NCI-H526 (cell line): Measurements from ENCODE around the gene IRF9.

Source experiments
- DNase-seq, 2 experiments: peaks; one replicate each; lab custom pipeline; 2025; lab: John Stamatoyannopoulos, UW

IRF9 gene, protein sequence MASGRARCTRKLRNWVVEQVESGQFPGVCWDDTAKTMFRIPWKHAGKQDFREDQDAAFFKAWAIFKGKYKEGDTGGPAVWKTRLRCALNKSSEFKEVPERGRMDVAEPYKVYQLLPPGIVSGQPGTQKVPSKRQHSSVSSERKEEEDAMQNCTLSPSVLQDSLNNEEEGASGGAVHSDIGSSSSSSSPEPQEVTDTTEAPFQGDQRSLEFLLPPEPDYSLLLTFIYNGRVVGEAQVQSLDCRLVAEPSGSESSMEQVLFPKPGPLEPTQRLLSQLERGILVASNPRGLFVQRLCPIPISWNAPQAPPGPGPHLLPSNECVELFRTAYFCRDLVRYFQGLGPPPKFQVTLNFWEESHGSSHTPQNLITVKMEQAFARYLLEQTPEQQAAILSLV

GRCh38 chr14:24160850-24161804 is at the start of gene IRF9:
IRF9 (plus strand) TSS chr14:24161265; CDS start chr14:24162145, 880 bp downstream.
- DNase-seq: peak; percentile 73 to 93

DNA sequence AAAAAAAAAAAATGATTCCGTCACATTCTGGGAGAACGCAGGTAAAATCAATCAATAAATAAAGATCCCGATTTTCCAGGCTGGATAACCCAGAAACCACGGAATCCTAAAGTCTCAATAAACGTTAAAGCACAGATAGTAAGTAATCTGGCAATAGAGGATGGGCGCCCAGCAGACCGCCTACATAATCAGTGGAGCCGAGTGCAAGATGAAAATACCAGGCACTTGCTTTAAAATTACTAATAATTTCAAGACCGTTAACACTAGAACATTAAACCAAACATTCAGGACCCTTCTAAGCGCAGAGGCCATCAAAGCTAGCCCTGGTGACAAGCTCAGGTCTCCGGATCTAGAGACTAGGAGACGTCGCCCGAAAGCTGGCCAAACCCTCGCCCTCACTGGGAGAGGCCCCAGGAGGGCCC is 47.7 kb upstream of the IRF9 start:
- no peak for DNase-seq

- peak; percentile 90 to 92 for DNase-seq
Measured at GRCh38 chr14:24113801-24114531, 47.1 kb upstream of the IRF9 start.

DNA sequence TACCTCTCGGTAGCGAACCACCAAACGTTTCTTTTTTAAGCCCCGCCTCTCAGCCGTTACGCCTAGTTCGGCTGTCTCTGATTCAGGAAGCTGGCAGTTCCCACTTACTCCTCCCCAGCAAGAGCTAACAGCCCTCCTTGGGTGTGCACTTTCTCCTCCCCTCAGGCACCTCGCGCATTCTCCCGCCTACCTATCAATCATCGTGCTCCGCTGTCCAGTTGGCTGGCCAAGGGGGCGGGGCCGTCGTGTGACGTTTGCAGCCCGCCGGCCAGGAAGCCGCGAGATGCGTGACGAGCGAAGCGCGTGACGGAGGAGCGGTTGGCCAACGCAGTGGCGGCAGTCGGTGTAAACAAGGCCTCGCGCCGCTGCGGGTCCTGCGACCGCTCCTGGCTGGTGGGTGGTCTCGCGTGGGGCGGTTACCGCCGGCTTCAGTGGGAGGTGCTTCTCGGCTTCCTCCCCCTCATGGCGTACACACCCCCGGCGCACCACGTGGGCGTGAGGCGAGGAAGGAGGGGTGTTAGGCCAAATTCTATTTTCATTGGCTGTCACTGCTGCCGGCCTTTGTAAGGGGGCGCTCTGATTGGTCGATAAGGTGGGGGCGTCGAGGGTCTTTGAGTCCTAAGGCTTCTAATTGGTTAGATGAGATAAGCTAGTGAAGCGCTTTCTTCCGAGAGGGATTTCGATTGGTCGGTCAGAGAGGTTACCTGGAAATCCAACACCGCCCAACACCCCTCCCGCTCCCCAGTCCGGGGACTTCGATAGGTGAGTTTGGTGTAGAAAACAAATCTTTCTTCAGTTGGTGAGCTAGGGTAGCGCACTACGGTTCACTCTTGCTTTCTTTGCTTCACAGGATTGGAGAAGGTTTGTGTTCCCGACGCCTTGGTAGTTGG is 46.3 kb upstream of the IRF9 start, which contains the start of the genes DCAF11 and NRL:
DCAF11 (plus strand) TSS at position 246 of the 890 bp plus-strand sequence. CDS start 818 bp downstream, outside the sequence.
NRL (minus strand) TSS at position 418 of the 890 bp plus-strand sequence. CDS start 32,101 bp downstream, outside the sequence.
- peak; percentile 99 for DNase-seq

GRCh38 chr14:24115422-24116127 is 45.5 kb upstream of the IRF9 start:
- DNase-seq: no peak

GRCh38 chr14:24116128-24116814 is 44.8 kb upstream of the IRF9 start:
- no peak for DNase-seq

GRCh38 chr14:24117179-24117578 is 43.9 kb upstream of the IRF9 start:
- DNase-seq: no peak

DNA sequence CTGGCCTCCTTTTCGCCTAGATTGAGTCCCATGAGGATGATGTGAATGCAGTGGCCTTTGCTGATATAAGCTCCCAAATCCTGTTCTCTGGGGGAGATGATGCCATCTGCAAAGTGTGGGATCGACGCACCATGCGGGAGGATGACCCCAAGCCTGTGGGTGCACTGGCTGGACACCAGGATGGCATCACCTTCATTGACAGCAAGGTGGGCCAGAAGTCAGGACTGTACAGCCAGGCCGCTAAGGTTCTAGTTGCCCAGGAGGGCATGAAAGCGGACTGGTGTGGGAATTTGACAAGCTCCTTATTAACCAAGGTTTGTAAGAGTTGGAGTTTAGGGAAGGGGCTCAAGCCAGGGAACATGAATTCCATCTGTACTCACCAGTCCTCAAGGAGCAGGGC is 41.4 kb upstream of the IRF9 start:
- no peak for DNase-seq

DNA sequence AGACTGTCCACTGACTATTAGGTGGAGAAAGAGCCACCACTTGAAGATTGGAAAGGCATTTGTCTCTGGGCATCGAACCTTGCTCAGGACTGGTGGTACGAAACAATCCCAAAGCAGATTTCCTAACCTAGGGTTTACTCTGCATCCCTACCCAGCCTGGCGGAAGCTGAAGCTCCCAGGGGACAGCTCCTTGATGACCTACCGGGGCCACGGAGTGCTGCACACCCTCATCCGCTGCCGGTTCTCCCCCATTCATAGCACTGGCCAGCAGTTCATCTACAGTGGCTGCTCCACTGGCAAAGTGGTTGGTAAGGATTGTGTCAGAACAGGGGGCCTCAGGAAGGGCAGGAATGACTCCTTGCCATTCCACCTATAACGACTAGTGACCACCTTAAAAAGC is 39.9 kb upstream of the IRF9 start:
- DNase-seq: no peak

DNA sequence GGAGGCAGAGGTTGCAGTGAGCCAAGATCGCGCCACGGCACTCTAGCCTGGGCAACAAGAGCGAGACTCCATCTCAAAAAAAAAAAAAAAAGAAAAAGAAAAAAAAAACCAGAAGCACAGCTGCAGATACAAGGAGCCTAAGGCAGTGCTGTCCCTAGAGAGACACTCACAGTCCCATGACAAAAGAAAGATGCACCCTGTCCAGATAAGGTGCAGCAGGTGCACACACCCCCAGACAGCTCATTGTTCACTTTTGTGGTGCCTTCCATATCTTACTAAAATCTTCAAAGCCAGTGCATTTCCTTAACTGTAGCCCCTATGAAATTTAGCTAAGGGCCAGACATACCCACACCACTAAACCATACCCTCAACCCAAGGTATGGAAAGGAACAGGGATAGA is 38.6 kb upstream of the IRF9 start:
- DNase-seq: no peak

DNA sequence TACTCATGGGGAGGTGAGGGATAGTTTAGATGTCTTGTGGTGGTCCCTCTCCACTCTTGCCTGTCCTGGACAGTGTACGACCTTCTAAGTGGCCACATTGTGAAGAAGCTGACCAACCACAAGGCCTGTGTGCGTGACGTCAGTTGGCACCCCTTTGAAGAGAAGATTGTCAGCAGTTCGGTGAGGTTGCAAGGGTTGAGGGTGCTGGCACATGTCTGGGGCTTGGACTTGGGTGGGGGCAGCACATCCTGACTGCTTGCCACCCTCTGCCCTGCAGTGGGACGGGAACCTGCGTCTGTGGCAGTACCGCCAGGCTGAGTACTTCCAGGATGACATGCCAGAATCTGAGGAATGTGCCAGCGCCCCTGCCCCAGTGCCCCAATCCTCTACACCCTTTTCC is 38.2 kb upstream of the IRF9 start:
- no peak for DNase-seq

DNA sequence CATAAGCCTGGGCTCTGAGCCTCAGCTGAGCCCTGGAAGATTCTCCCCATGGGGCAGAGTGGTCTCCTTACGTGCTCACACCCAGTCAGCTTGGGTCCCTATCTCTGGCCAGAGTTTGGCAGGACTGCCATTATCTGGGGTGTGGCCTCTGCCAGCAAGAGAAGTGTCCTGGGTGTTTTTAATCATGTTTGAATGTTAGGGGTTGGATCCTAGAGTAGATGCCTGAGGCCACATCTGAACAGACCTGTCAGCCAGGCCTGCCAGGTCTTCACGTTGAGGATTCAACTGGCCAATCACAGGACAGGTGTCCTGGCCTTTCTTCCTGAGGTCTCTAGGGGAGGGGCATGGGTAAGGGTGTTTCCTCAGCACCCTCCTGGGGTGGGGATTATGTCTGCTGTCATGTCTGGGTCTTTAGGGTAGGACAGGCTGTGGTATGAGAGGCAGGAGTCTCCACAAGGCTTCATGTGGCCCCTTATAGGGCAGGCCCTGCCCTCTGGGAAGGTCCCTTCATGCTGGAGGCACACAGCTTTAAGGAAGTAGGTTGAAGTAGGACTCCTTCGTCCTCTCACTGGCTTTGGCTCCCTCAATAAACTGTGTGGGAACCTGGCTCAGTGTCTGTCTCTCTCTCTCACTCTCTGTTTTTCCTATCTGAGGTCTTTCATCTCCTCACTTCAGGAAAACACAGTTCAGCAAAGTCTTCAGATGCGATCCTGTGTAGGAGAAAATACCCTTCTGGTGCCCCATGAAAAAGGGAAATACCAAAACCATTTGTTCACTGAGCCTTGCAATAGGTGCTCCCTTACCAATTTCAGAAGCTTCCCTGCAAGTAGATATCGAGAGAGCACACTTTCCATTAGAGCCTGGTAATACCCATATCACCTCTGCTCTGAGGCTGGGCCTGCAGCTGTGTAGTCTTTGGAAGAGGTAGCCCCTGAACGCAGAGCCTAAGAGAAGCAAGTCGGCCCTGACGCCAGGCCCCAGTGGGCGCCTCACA is 37.3 kb upstream of the IRF9 start:
- DNase-seq: no peak

GRCh38 chr14:24126939-24127338 is 34.1 kb upstream of the IRF9 start:
- no peak for DNase-seq

- DNase-seq: no peak
Measured at GRCh38 chr14:24127673-24128072, 33.4 kb upstream of the IRF9 start.

DNA sequence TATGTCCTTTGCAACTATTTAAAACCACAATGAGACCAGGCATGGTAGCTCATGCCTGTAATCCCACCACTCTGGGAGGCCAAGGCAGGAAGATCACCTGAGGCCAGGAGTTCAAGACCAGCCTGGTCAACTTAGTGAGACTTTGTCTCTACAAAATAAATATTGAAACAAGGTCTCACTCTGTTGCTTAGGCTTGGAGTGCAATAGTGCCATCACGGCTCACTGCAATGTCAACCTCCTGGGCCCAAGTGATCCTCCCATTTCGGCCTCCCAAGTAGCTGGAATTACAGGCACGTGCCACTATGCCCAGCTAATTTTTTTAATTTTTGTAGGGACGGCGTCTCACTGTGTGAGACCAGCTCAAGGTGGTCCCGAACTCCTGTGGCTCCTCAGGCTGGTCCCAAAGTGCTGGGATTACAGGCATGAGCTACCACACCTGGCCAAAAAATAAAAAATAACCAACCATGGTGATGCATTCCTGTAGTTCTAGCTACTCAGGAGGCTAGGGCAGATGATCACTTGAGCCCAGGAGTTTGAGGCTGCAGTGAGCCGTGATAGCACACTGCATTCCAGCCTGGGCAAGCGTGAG is 31.6 kb upstream of the IRF9 start:
- DNase-seq: no peak

GRCh38 chr14:24130380-24130716 is 30.7 kb upstream of the IRF9 start, which contains the start of gene FITM1:
FITM1 (plus strand) TSS chr14:24130659; CDS start chr14:24131564, 905 bp downstream.
- DNase-seq: no peak

DNA sequence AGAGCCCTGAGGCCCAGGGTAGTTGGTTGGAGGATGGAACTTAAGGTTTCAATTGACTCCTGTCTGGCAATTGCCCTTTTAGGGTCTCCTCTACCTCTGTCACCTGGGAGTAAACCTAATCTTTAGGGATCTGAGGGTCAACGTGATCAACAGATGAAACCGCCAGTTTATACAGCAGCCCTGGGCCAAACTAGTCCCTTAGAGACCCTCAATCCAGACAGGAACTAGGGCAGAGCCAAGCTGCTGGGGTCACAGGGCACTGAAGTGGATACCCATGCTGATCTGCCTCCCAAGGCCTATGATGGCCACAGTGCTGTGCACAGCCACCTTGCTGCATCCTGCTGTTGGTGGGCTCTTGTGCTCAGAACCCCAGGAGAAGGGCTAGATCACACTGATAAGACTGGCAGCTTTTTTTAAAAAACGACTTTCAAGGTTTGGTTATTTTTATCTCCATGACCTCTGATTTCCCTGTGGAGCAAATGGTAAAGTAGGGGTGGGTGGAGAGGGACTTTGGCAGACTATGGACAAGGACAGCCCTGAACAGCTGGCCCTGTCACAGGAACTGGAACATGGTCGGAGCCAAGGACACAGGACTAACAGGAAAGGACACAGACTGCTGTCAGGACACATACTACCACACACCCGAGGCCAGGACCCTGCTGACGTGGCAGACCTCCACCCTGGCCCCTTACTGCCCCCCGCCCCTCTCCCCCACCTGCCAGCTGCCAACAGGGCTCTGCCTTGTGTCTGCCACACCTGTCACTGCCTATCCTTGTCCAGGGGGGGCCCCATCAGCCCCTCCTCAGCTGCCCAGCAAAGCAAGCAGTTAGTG is 30.1 kb upstream of the IRF9 start:
- DNase-seq: no peak
